SIG-M5 treated with dmso at 0.1 percent for 504 hours (cell line): ENCODE measurements around the gene NID2.

Source experiments
- DNase-seq: peaks from one replicate; lab custom pipeline; 2025; ENCODE audit not compliant: unreplicated experiment; lab: John Stamatoyannopoulos, UW

NID2 gene

DNA sequence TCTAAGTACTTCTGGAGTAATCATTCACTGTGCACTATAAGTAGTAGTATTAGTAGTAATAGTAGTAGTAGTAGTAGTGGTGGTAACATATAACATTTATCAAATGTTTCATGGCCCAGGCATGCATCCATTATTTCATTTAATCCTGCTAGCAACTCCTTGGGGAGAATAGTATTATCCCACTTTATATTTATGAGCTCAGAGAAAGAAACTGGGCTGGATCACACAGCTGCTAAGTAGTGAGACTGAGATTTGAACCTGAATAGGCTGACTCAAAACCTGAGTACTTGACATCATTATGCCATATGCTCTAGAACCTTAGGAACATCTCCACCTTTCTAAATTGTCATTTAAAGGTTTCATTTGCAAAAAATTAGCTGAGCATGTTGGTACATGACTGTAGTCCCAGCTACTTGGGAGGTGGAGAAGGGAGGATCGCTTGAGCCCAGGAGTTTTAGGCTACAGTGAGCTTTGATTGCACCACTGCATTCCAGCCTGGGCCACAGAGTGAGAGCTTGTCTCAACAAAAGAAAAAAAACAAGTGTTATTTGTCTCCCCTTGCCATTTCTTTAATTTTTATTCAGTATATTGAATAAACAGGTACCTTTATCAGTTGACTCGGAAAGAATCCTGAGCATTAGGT lies 11.4 kb upstream of the NID2 start:
- no peak for DNase-seq

DNA sequence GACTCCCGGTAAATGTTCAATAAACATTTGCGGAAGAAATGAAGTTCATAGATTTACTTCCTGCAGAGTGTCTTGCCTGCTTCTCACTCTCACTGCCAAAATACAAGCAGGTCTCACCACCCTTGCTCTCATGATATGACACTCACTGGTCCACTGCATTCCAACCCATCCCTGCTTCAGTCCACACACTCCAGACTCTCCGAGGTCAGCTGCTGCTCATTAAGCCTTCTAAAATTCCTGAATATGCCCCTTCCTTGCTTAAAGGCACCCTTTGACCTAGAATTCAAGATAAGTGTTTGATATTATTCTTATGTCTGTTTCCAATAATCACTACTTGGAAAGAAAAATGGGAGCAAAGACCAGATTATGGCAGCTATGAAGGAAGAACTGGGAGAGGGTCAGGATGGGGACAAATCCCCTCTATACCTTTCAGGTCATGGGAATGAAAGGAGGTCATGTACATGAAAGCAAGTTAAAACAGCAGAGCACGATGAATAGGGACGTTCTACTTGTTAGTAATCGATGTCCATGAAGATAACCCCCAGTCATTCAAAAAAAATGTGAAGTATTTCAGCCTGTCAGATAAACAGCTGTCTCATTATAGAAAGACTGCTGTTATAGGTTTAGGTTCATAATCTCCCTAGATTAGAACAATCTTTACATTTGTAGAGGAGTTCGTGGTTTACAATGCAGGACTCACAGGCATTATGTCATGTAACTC lies 10.5 kb upstream of the NID2 start:
- DNase-seq = no peak

- no peak for DNase-seq
Observed at GRCh38 chr14:52078721-52079120, 9.9 kb upstream of the NID2 start.

DNA sequence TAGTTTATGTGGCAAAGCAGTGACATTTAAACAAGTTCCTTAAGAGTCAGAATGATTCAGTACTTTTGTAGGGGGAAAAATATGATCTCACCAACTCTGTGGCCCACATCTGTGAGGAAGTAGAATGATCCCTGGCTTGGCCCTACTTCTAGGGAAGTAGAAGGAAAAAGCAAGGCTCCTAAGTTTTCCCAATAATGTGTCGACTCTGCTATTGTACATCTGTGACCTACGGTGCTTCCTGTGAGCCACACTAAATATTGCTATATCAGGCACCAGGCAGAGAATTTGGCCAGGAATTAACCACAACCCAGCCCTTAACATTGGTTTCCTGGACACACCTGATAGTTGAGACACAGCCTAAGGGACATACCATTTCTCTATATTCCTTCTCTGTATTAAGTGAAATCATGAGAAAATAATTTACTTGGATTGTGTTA lies 9.3 kb upstream of the NID2 start:
- no peak for DNase-seq

- DNase-seq = no peak
Observed at GRCh38 chr14:52077256-52077979, 8.6 kb upstream of the NID2 start.

GRCh38 chr14:52076334-52076733 lies 7.5 kb upstream of the NID2 start:
- no peak for DNase-seq

DNA sequence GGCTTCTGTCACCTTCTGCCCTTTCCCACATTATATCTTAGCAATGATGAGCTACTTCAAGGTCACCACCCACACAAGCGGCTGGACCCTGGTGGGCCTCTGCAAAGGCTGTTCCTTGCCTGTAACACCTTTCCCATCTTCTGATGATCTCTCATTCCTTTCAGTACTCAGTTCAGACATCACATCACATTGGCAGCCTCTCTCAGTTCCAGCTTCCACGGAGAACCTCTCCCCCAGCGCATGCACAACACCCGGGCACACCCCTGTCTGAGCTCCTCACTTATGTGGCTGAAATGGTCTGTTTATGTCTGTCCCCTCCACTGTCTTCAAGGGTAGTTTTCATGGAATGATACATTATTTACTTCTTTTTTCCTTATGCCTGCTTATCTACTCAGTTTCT lies 6.5 kb upstream of the NID2 start:
- no peak for DNase-seq

- DNase-seq = no peak
Observed at GRCh38 chr14:52073251-52073650, 4.4 kb upstream of the NID2 start.

DNA sequence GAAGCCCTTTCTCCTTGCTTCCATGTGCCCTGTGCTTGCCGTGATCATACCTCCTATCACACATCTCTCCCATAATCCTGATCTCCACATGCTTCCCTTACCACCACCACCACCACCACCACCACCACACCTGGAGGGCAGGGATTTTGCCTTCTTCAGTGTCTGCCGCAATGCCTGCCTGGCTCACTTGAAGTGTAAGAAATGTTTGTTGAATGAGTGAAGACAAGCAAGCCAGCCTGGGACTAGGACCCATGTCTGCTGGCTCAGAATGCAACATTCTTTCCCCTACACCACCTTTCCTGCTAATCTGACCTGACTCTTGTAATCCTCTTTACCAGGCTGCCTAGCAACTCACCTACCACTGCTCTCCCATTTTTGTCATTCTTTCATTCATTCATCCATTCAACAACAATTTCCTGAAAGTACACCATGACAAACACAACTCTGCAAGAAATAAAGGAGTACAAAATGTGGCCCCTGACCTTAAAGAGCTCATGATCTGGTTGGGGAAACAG lies 3.5 kb upstream of the NID2 start:
- DNase-seq = no peak

DNA sequence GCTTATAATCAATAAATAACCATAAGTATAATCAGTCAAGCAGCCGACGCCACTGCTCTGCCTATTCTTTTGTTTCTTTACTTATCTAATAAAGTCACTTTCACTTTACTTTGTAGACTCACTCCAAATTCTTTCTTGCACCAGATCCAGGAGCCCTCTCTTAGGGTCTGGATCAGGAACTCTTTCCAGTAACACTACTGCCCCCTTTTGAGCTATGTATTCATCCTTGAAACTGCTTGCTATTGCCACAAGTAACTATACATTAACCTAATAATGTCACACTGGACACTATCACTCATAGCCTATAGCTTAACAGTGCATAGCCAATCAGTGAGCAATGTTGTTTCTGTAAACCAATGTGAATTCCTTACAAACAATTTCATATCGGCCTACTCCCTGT lies 2.8 kb upstream of the NID2 start:
- no peak for DNase-seq

GRCh38 chr14:52070051-52070431 lies 1.2 kb upstream of the NID2 start:
- no peak for DNase-seq

GRCh38 chr14:52069307-52070050 lies 620 bp upstream of the NID2 start:
- DNase-seq = no peak

- DNase-seq = no peak
Observed at GRCh38 chr14:52067873-52068614, 815 bp downstream of the NID2 start.

GRCh38 chr14:52064174-52064573 lies 4.7 kb downstream of the NID2 start:
- no peak for DNase-seq

- no peak for DNase-seq
Observed at GRCh38 chr14:52063052-52063462, 5.8 kb downstream of the NID2 start.

DNA sequence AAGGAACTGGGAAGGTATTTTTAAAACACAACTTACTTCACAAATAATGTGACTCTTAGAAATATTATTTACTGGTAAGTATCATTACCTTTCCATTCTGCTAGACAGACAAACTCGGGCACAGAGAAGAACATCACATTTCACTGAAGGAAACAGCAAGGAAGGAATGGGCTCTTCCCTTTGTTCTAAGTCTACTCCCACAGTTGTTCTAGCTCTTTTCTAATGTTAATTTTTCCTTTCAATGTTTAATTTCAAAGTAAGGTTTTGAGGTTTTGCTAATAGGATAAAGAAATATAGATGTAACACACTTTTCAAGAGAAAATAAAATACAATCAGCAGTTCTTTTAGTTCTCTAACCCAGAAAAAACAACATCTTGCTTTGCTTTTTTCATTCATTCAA lies 7.0 kb downstream of the NID2 start:
- no peak for DNase-seq

DNA sequence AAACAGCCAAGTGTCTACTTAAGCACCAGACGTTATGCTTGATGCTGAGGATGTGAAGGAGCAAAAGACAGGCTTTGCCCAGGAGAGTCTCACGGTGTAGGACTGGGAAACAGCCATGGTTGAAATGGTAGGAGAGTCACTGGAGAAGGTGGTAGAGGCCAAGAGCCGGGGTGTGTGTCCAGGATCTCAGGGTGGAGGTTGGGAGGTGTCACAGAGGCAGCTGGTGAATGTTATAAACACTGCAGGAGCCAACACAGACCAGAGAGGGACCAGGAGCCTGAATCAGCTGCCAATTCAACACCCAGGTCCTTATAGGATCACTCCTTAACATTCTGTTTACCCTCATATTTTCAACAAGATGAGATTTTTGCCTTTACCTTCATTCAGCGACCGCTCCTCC lies 7.5 kb downstream of the NID2 start:
- no peak for DNase-seq

- DNase-seq = no peak
Observed at GRCh38 chr14:52060080-52060479, 8.8 kb downstream of the NID2 start.

- DNase-seq = no peak
Observed at GRCh38 chr14:52059649-52060048, 9.2 kb downstream of the NID2 start.

GRCh38 chr14:52058341-52058740 lies 10.5 kb downstream of the NID2 start:
- no peak for DNase-seq

DNA sequence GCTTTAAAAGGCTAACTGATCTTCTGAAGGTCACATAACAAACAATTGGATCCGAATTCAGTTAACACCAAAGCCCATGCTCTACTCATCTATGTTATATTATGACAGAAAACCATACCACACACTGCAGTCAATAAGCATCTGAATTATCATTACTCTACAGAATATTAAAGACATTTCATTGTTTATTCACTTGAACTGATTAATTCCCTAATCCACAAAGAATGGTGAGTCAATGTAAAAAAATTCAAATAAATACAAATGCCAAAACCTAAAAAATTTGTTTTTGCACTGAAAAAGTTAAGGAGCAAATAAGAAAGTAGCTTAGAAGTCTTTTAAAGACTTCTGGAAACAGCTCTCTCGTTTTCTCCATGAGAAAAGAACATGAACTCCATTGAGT lies 13.7 kb downstream of the NID2 start:
- no peak for DNase-seq
